Gastroesophageal sphincter (tissue), 4 donors: ENCODE data around the gene TP53AIP1. TPM values are rescaled to one million over a fixed set of nuclear protein-coding genes. Genes with fewer than 3 reads are reported as not detected.

Experiments used
- ATAC-seq: fragments of 150-250 bp; one replicate; pipeline ENCODE4 v1.9.1; 2016; ENCODE audit warnings: mild to moderate bottlenecking, moderate library complexity
- H3K27ac ChIP-seq, 4 donors: fragments of 200-600 bp; sonication (generic) in 3 of 4; 1 replicate in 3 of 4; 2 replicates in 1 of 4; pipeline ENCODE4 v1.5.1; 2016 to 2019
- H3K27me3 ChIP-seq: fragments of 200-600 bp; sonication (generic); one replicate; pipeline ENCODE4 v1.5.1; 2019
- H3K36me3 ChIP-seq, 2 donors: fragments of 200-600 bp; sonication (generic); one replicate each; pipeline ENCODE4 v1.5.1; 2019; ENCODE audit warnings: control low read depth in 1 of 2
- H3K4me1 ChIP-seq, 3 donors: fragments of 200-600 bp; sonication (generic); 1 replicate in 2 of 3; 2 replicates in 1 of 3; pipeline ENCODE4 v1.5.1; 2016 to 2019; ENCODE audit warnings: control low read depth in 2 of 3
- H3K4me3 ChIP-seq, 2 donors: fragments of 200-600 bp; sonication (generic); one replicate each; pipeline ENCODE4 v1.5.1; 2019; ENCODE audit warnings: mild to moderate bottlenecking in 1 of 2, moderate library complexity in 1 of 2
- H3K9me3 ChIP-seq, 3 donors: fragments of 200-600 bp; sonication (generic); one replicate each; pipeline ENCODE4 v1.5.1; 2017 to 2019; ENCODE audit warnings: control low read depth in 2 of 3
- EP300 ChIP-seq: sonication (generic); formaldehyde crosslinking; IDR thresholded peaks from one replicate; pipeline ENCODE4 v1.6.1; 2017; ENCODE audit warnings: antibody characterized with exemption, mild to moderate bottlenecking
- POLR2A ChIP-seq, 2 donors: fragments of 450-650 bp; IDR thresholded peaks; one replicate each; pipeline ENCODE4 v1.6.1; 2017; ENCODE audit warnings: antibody characterized with exemption in 2 of 2, mild to moderate bottlenecking in 2 of 2, moderate library complexity in 1 of 2
- POLR2AphosphoS5 ChIP-seq: sonication (generic); formaldehyde crosslinking; IDR thresholded peaks from one replicate; pipeline ENCODE4 v1.6.1; 2017; ENCODE audit warnings: antibody characterized with exemption
- WGBS, 2 donors: methylation state at CpG; one replicate each; pipeline ENCODE4 v1.1.5; 2018; ENCODE audit warnings: low coverage in 1 of 2; 5-methylcytosine and 5-hydroxymethylcytosine counted together
- total RNA-seq, 4 donors: library from RNA; depleted of rRNA; stranded (reverse); fragments of >200 nt; gene quantifications; one replicate each; pipeline ENCODE4 v1.1.0, GENCODE V29; 2016
- TF ChIP-seq, protein P1 (sequence below), 4 experiments: fragments of 200-600 bp in 2 of 4; fragments of 450-650 bp in 2 of 4; sonication (generic) in 1 of 4; IDR thresholded peaks; one replicate each; pipeline ENCODE4 v1.5.1; 2017 to 2019; ENCODE audit warnings: antibody characterized with exemption in 4 of 4, mild to moderate bottlenecking in 2 of 4, moderate library complexity in 2 of 4

Gene TP53AIP1
- total RNA-seq, 4 donors from 2014 or later: 0.42 TPM; not detected in 3

DNA sequence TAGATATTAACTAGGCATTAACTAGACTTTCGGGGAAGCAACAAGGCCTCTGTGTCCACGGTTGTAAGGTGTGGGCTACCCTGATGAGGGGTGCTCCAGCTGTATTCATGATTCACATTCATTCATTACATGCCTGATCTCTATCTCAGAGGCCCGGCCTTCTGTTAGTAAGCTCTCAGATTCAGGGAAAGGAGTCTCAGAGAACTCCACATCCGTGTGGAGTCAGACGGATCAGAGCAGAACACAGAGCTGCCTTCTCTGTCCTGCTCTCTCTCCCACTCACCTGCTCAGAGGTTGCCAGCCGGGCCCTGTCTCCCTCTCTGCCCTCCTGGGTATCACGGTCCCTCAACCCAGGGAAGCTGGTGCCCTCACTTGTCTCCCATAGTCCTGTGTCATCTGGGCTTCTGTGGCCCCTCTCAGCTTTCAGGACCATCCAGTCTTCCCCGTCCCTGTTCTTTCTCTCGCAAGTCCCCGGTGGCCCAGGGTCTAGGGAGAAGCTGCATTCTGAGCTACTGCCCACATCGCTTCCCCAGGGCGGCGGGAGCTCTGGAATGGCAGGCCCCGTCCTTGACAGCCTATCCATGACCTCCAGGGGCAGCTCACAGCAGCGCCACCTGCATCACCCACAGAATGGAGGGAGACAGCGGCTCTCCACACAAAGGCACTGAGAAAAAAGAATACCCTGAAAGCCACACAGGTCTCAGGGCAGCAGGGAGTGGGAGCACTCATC is 4.3 kb downstream of the TP53AIP1 start:
- Histone ChIP-seq H3K27me3 (peaks cover 19% of the 10 kb centered on the region), H3K27ac (no peak overlapping the region)
- WGBS, 2 donors: 79 to 100% methylated on average over 5 to 7 of the region's 16 CpGs

DNA sequence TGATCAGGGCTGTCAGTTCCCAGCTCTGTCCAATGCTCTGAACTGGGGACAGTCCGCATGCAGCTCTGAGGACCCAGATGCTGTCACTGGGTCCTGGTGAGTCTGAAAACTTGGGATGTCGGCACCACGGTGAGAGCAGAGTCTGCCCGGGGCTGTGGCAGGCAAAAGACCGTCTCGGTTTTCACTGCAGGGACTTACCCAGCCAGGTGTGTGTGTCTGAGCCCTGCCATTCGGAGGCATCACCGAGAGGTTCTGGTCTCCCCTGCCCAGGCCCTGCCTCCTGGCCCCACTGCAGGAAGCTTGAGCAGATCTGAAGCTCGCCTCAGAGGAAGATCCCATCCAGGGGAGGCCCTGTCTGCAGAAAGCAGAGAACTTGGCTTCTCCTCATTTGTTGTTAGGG is 5.2 kb downstream of the TP53AIP1 start:
- peaks cover 19% of the 10 kb centered on the region for H3K27me3 ChIP-seq
- H3K4me1 ChIP-seq: no peaks in the 10 kb centered on the region
- 87% methylated on average over 4 of the region's 9 CpGs; no CpG with 5 or more reads in 1 of the 2 donors for WGBS, 2 donors
- H3K4me3 ChIP-seq: no peak overlapping the region
- H3K36me3 ChIP-seq: no peaks in the 10 kb centered on the region
- no peak for ATAC-seq
- H3K27ac ChIP-seq: no peak overlapping the region
- H3K9me3 ChIP-seq: no peaks in the 10 kb centered on the region
- no peak for TF ChIP-seq EP300
- TF ChIP-seq, protein P1, sequence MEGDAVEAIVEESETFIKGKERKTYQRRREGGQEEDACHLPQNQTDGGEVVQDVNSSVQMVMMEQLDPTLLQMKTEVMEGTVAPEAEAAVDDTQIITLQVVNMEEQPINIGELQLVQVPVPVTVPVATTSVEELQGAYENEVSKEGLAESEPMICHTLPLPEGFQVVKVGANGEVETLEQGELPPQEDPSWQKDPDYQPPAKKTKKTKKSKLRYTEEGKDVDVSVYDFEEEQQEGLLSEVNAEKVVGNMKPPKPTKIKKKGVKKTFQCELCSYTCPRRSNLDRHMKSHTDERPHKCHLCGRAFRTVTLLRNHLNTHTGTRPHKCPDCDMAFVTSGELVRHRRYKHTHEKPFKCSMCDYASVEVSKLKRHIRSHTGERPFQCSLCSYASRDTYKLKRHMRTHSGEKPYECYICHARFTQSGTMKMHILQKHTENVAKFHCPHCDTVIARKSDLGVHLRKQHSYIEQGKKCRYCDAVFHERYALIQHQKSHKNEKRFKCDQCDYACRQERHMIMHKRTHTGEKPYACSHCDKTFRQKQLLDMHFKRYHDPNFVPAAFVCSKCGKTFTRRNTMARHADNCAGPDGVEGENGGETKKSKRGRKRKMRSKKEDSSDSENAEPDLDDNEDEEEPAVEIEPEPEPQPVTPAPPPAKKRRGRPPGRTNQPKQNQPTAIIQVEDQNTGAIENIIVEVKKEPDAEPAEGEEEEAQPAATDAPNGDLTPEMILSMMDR (IDR thresholded peaks at IDR 0.05): no peak
- no peak for TF ChIP-seq POLR2A (IDR thresholded peaks at IDR 0.05)
- no peak for TF ChIP-seq POLR2AphosphoS5

More for the DNA sequence above, 4.3 kb downstream of the TP53AIP1 start:
- no peaks in the 10 kb centered on the region for H3K9me3 ChIP-seq
- H3K4me1 ChIP-seq: no peaks in the 10 kb centered on the region
- ATAC-seq: no peak
- no peak overlapping the region for H3K4me3 ChIP-seq
- H3K36me3 ChIP-seq: no peaks in the 10 kb centered on the region
- TF ChIP-seq POLR2A (IDR thresholded peaks at IDR 0.05): no peak

DNA sequence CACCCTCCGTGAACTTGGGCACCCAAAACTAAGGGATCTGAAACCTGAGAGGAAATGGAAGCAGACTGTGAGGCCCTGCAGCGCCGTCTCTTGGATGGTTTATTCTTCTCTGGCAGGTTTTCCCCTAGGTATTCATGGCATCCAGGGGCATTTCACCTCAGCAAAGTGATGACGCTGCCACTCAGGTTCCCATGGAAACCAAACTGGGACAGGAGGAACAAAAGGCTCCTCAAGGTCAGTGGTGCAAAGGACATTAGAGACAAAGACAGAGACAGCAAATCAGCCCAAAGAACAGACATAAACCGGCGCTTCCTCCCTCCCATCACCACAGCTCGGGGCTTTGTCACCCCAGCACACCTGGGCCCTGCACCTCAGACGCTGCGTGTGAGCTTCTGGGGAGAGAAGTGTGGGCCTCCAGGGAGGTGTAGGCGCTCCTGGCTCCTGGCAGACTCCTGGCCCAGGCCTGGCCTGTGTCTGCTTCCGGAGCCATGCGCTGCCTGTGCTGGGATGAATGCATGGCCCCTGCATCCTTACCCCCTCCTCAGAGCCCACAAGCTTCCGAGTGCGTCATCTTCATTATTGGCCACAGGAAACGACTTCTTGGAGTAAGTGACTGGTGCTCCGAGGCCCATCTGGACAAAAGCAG is 5.9 kb downstream of the TP53AIP1 start:
- 74 to 84% methylated on average over 3 to 6 of the region's 16 CpGs for WGBS, 2 donors
- H3K4me1 ChIP-seq: no peaks in the 10 kb centered on the region
- no peak overlapping the region for H3K4me3 ChIP-seq
- H3K27me3 ChIP-seq: peaks cover 19% of the 10 kb centered on the region
- H3K36me3 ChIP-seq: no peaks in the 10 kb centered on the region
- no peaks in the 10 kb centered on the region for H3K9me3 ChIP-seq
- H3K27ac ChIP-seq: no peak overlapping the region
- ATAC-seq: no peak
- TF ChIP-seq, protein P1 (IDR thresholded peaks at IDR 0.05): no peak
- TF ChIP-seq EP300: no peak
- TF ChIP-seq POLR2A (IDR thresholded peaks at IDR 0.05): no peak
- TF ChIP-seq POLR2AphosphoS5: no peak

DNA sequence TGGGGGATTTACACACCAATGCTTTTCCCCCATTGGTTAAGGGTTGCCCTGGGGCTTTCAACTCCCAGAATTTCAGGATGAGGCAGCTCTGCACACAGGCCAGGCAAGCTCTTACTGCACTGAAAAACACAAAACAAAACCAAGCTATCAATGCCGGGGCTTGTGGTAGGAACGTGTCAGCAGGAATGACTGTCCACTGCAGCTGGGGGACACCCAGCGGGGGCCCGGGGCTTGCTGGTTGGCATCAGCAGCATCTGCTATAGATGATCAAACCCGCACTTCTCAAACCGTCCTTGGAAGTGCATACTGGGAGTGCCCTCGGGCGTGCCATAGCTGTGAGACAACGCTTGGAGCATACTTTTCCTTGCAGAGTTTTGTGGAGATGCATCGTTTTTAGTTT is 7.7 kb downstream of the TP53AIP1 start:
- no peaks in the 10 kb centered on the region for H3K4me1 ChIP-seq
- TF ChIP-seq POLR2A (IDR thresholded peaks at IDR 0.05): no peak
- TF ChIP-seq, protein P1 (IDR thresholded peaks at IDR 0.05): no peak
- no peak for TF ChIP-seq EP300
- TF ChIP-seq POLR2AphosphoS5: no peak
- WGBS, 2 donors: 83 to 94% methylated on average over 5 to 7 of the region's 10 CpGs

DNA sequence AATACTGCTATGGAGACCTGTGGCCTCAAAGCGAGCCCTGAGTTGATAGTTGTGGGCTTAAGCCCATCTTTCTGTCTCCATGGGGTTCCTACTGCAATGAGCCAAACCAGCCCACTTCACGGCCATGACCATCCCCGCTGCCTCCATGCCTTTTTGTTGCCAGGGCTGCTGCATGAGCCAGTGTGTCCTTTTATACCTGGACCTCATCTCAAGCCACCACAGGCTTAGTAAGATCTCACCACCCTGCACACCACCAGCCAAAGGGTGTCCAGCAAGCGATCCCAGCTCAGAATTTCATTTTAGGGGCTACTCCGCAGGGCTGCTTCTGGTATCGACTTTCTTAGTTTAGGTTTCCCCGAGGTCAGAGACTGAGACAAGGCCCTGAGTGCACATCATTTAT is 8.3 kb downstream of the TP53AIP1 start:
- WGBS, 2 donors: 80 to 92% methylated on average over 1 to 5 of the region's 7 CpGs
- ATAC-seq: no peak
- H3K27ac ChIP-seq: no peak overlapping the region
- H3K9me3 ChIP-seq: no peaks in the 10 kb centered on the region
- no peak overlapping the region for H3K4me3 ChIP-seq
- H3K27me3 ChIP-seq: peaks cover 10% of the 10 kb centered on the region
- H3K36me3 ChIP-seq: no peaks in the 10 kb centered on the region
- no peaks in the 10 kb centered on the region for H3K4me1 ChIP-seq
- no peak for TF ChIP-seq POLR2A (IDR thresholded peaks at IDR 0.05)
- no peak for TF ChIP-seq EP300
- TF ChIP-seq POLR2AphosphoS5: no peak
- TF ChIP-seq, protein P1 (IDR thresholded peaks at IDR 0.05): no peak

More for the DNA sequence above, 7.7 kb downstream of the TP53AIP1 start:
- H3K27me3 ChIP-seq: peaks cover 8% of the 10 kb centered on the region
- no peaks in the 10 kb centered on the region for H3K36me3 ChIP-seq
- no peaks in the 10 kb centered on the region for H3K9me3 ChIP-seq
- no peak overlapping the region for H3K27ac ChIP-seq
- no peak overlapping the region for H3K4me3 ChIP-seq
- ATAC-seq: no peak
